ENCODE measurements around the gene SLC38A8.

- TF ChIP-seq CTCF (conservative IDR thresholded peaks at IDR 0.05) (no peak), ZFX (IDR thresholded peaks at IDR 0.05) (no peak)
These were observed 69.5 kb downstream of the SLC38A8 start for GRCh38 chr16:83973077-83973476.
